Liver (tissue), 9 donors: ENCODE data around the gene CDH4. TPM values are rescaled to one million over a fixed set of nuclear protein-coding genes. Genes with fewer than 3 reads are reported as not detected.

Experiments
- DNase-seq: peaks from one replicate; pipeline ENCODE4 v3.0.0-alpha.2; 2017; ENCODE audit warnings: low spot score
- H3K27ac ChIP-seq, 2 donors: one replicate each; pipeline ENCODE4 v1.7.0; 2013; ENCODE audit warnings: inconsistent platforms in 2 of 2, low read length in 2 of 2, control low read depth in 1 of 2, low read depth in 1 of 2, mild to moderate bottlenecking in 1 of 2
- H3K27me3 ChIP-seq, 4 donors: one replicate each; pipeline versions ENCODE4 v1.6.1 to v1.7.0; 2013; ENCODE audit warnings: low read length in 3 of 4, inconsistent platforms in 1 of 4, mild to moderate bottlenecking in 1 of 4, moderate library complexity in 1 of 4; ENCODE audit not compliant: control insufficient read depth in 4 of 4, insufficient read depth in 4 of 4
- H3K36me3 ChIP-seq, 4 donors: one replicate each; pipeline versions ENCODE4 v1.6.1 to v1.7.0; 2013; ENCODE audit warnings: low read length in 3 of 4, mild to moderate bottlenecking in 3 of 4, low read depth in 1 of 4, moderate library complexity in 1 of 4; ENCODE audit not compliant: control insufficient read depth in 4 of 4, insufficient read depth in 3 of 4
- H3K4me1 ChIP-seq, 4 donors: one replicate each; pipeline versions ENCODE4 v1.6.1 to v1.7.0; 2013; ENCODE audit warnings: low read length in 3 of 4, mild to moderate bottlenecking in 3 of 4, moderate library complexity in 1 of 4; ENCODE audit not compliant: control insufficient read depth in 4 of 4, insufficient read depth in 4 of 4
- H3K4me3 ChIP-seq, 3 donors: one replicate each; pipeline versions ENCODE4 v1.6.1 to v1.7.0; 2013; ENCODE audit warnings: low read length in 3 of 3, control low read depth in 1 of 3, low read depth in 1 of 3, mild to moderate bottlenecking in 1 of 3
- H3K9ac ChIP-seq, 2 donors: one replicate each; pipeline ENCODE4 v1.7.0; 2013; ENCODE audit warnings: low read length in 2 of 2, mild to moderate bottlenecking in 2 of 2, moderate library complexity in 2 of 2, control low read depth in 1 of 2, low read depth in 1 of 2
- H3K9me3 ChIP-seq, 4 donors: one replicate each; pipeline versions ENCODE4 v1.6.1 to v1.7.0; 2013; ENCODE audit warnings: low read length in 3 of 4; ENCODE audit not compliant: control insufficient read depth in 4 of 4
- ATF3 ChIP-seq: IDR thresholded peaks from 2 replicates; pipeline ENCODE4 v1.6.1; 2016; ENCODE audit warnings: antibody characterized with exemption
- CTCF ChIP-seq: fragments of 150-350 bp; IDR thresholded peaks from 2 replicates; pipeline ENCODE4 v1.5.1; 2017; ENCODE audit warnings: improper control_type of control experiment, low read depth, low read length; ENCODE audit not compliant: missing input control
- EGR1 ChIP-seq, 2 donors: IDR thresholded peaks; 2 replicates each; pipeline ENCODE4 v1.6.1; 2016 to 2018; ENCODE audit warnings: antibody characterized with exemption in 2 of 2, low read depth in 2 of 2
- FOXA1 ChIP-seq: IDR thresholded peaks from 2 replicates; pipeline ENCODE4 v1.6.1; 2016; ENCODE audit warnings: antibody characterized with exemption
- GABPA ChIP-seq, 2 donors: IDR thresholded peaks in 1 of 2; conservative IDR thresholded peaks in 1 of 2; 2 replicates each; pipeline ENCODE4 v1.6.1; 2016; ENCODE audit warnings: antibody characterized with exemption in 2 of 2, mild to moderate bottlenecking in 1 of 2, moderate library complexity in 1 of 2
- HNF4G ChIP-seq: IDR thresholded peaks from 2 replicates; pipeline ENCODE4 v1.6.1; 2016; ENCODE audit warnings: antibody characterized with exemption
- JUND ChIP-seq, 2 donors: IDR thresholded peaks; 2 replicates each; pipeline ENCODE4 v1.6.1; 2016; ENCODE audit warnings: antibody characterized with exemption in 2 of 2
- MAX ChIP-seq: IDR thresholded peaks from 2 replicates; pipeline ENCODE4 v1.6.1; 2016; ENCODE audit warnings: antibody characterized with exemption
- RAD21 ChIP-seq, 2 donors: IDR thresholded peaks; 2 replicates each; pipeline ENCODE4 v1.6.1; 2016; ENCODE audit warnings: antibody characterized with exemption in 2 of 2, mild to moderate bottlenecking in 2 of 2
- SP1 ChIP-seq: IDR thresholded peaks from 2 replicates; pipeline ENCODE4 v1.6.1; 2018; ENCODE audit warnings: antibody characterized with exemption, mild to moderate bottlenecking
- TAF1 ChIP-seq: conservative IDR thresholded peaks from 2 replicates; pipeline ENCODE4 v1.6.1; 2016; ENCODE audit warnings: antibody characterized with exemption, mild to moderate bottlenecking
- ZBTB33 ChIP-seq: IDR thresholded peaks from 2 replicates; pipeline ENCODE4 v1.6.1; 2016; ENCODE audit warnings: antibody characterized with exemption
- WGBS: extraction: QIAGEN DNeasy Blood & Tissue Kit; methylation state at CpG from one replicate; pipeline ENCODE4 v1.1.7; 2013; 5-methylcytosine and 5-hydroxymethylcytosine counted together
- polyA plus RNA-seq, 2 donors: library from polyadenylated mRNA; stranded (reverse) in 1 of 2; unstranded in 1 of 2; fragments of 200-250 nt in 1 of 2; fragments of >200 nt in 1 of 2; fragmentation: Nextera tagmentation in 1 of 2; extraction: Ambion mirVana in 1 of 2; gene quantifications; one replicate each; pipeline versions ENCODE4 v1.2.1 to v1.2.3, GENCODE V29; 2013 to 2015
- total RNA-seq, 2 donors: library from RNA; depleted of rRNA; stranded (reverse); fragments of >200 nt; gene quantifications; one replicate each; pipeline ENCODE4 v1.2.3, GENCODE V29; 2014
- donor health status: healthy.
- donor health status: healthy.
- donor health status: healthy.
- donor health status: healthy.
- donor health status: healthy.

The CDH4 gene
- total and polyA plus RNA-seq, 4 donors = 0.03 to 0.25 (median 0.19) TPM; not detected in 1

- no peaks in the 10 kb centered on the region for H3K4me1 ChIP-seq
Observed at GRCh38 chr20:61762886-61763739, 511.1 kb downstream of the CDH4 start.

GRCh38 chr20:61763740-61764400, 511.8 kb downstream of the CDH4 start:
- 80% methylated on average over 18 of the region's 18 CpGs for WGBS
- Histone ChIP-seq H3K9me3 (no peaks in the 10 kb centered on the region), H3K4me1 (no peaks in the 10 kb centered on the region), H3K27me3 (peaks cover 0 to 6% (median 0%) of the 10 kb centered on the region in 4 donors), H3K9ac (no peak overlapping the region), H3K4me3 (no peak overlapping the region), H3K36me3 (no peaks in the 10 kb centered on the region), H3K27ac (no peak overlapping the region)
- DNase-seq = no peak
- no peak for TF ChIP-seq JUND (IDR thresholded peaks at IDR 0.05)
- TF ChIP-seq FOXA1 = no peak
- TF ChIP-seq ZBTB33 = no peak
- TF ChIP-seq HNF4G = no peak
- TF ChIP-seq MAX = no peak
- no peak for TF ChIP-seq EGR1 (IDR thresholded peaks at IDR 0.05; ENCODE audit: low read depth in 2 of 2)
- TF ChIP-seq ATF3 = no peak
- TF ChIP-seq SP1 = no peak
- no peak for TF ChIP-seq RAD21 (IDR thresholded peaks at IDR 0.05)
- no peak for TF ChIP-seq TAF1
- TF ChIP-seq CTCF = no peak

More at GRCh38 chr20:61762886-61763739, 511.1 kb downstream of the CDH4 start:
- TF ChIP-seq GABPA (IDR thresholded peaks at IDR 0.05 in 1 of 2, conservative IDR thresholded peaks at IDR 0.05 in 1 of 2) (no peak), HNF4G (no peak)
- no peaks in the 10 kb centered on the region for H3K36me3 ChIP-seq
- H3K4me3 ChIP-seq = no peak overlapping the region
- 79% methylated on average over 20 of the region's 20 CpGs for WGBS
- no peak overlapping the region for H3K27ac ChIP-seq
- H3K9me3 ChIP-seq = no peaks in the 10 kb centered on the region
- peaks cover 0 to 6% (median 0%) of the 10 kb centered on the region in 4 donors for H3K27me3 ChIP-seq
- H3K9ac ChIP-seq = no peak overlapping the region
- no peak for DNase-seq
